ENCODE measurements around the gene ZNF536.

DNA sequence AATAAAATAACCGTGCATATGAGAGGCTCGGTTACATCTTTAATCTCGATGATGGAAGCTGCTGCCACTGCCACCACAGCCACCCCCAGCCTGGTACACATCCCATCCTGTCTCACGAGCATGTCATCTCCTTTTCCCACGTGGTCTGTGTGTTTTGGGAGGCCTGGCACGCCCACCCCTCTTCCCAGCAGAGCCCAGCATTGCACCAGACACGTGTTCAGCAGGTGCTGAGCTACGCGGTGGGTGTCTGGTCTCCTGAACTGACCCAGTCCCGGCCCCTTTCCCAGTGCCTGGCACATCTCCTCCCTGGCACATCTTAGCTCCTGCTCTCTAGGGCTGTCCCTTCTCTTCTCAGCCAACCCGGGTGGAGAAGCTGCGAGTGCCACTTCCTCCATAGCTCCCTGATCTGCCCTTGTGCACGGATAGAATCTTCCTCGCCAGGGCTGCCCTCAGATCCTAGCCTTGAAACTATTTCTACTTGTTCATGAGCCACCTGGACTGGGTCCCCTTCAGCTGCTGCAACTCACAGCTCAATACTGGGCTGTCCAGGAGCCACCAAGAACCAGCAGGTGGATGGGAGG, 36.8 kb upstream of the ZNF536 start:
- TF ChIP-seq CTCF (conservative IDR thresholded peaks at IDR 0.05; ENCODE audit: low read depth, low read length): no peak
- TF ChIP-seq EZH2phosphoT487 (IDR thresholded peaks at IDR 0.05; ENCODE audit: borderline replicate concordance, low read length): no peak
